ENCODE data around the gene PARD6G. TPM values are rescaled to one million over a fixed set of nuclear protein-coding genes. Genes with fewer than 3 reads are reported as not detected.

PARD6G gene
- polyA plus RNA-seq, 1 of the 3 experiments (the other 2 are of a cell fraction) = 4.3 TPM

- no peaks in the 10 kb centered on the region for H3K4me1 ChIP-seq (ENCODE audit: control insufficient read depth in 1 of 2, insufficient read depth in 2 of 2, low read depth in 1 of 2, low read length in 1 of 2)
- no peaks in the 10 kb centered on the region for H4K20me1 ChIP-seq (ENCODE audit: insufficient read depth)
- TF ChIP-seq GABPA (IDR thresholded peaks at IDR 0.05; ENCODE audit: low read depth) (no peak), MXI1 (IDR thresholded peaks at IDR 0.05; ENCODE audit: low read depth, low read length) (no peak), TCF12 (IDR thresholded peaks at IDR 0.05) (no peak), REST (IDR thresholded peaks at IDR 0.05; ENCODE audit: low read depth, low read length) (no peak), USF1 (IDR thresholded peaks at IDR 0.05; ENCODE audit: borderline replicate concordance, low read depth) (no peak), IRF3 (IDR thresholded peaks at IDR 0.05; ENCODE audit: low read depth, low read length) (no peak), SMC3 (IDR thresholded peaks at IDR 0.05; ENCODE audit: low read depth, low read length) (no peak), EP300 (IDR thresholded peaks at IDR 0.05; ENCODE audit: borderline replicate concordance in 1 of 2, low read depth in 1 of 2, low read length in 1 of 2) (no peak), NRF1 (IDR thresholded peaks at IDR 0.05; ENCODE audit: low read depth, low read length) (no peak), YY1 (IDR thresholded peaks at IDR 0.05; ENCODE audit: low read depth) (no peak), RXRA (IDR thresholded peaks at IDR 0.05; ENCODE audit: borderline replicate concordance, low read depth) (no peak), GATA2 (CRISPR knock-in tag; IDR thresholded peaks at IDR 0.05) (no peak), USF2 (IDR thresholded peaks at IDR 0.05; ENCODE audit: borderline replicate concordance, low read depth, low read length) (no peak), RAD21 (IDR thresholded peaks at IDR 0.05; ENCODE audit: low read length) (no peak), NFIC (IDR thresholded peaks at IDR 0.05; ENCODE audit: borderline replicate concordance) (no peak), RFX5 (IDR thresholded peaks at IDR 0.05; ENCODE audit: low read length) (no peak), PBX3 (IDR thresholded peaks at IDR 0.05) (no peak), TAF1 (IDR thresholded peaks at IDR 0.05; ENCODE audit: borderline replicate concordance, low read depth, low read length) (no peak)
- H3K79me2 ChIP-seq (ENCODE audit: insufficient read depth) = no peaks in the 10 kb centered on the region
- no peak overlapping the region for H3K27ac ChIP-seq (ENCODE audit: low read depth in 2 of 2, low read length in 1 of 2)
- no peaks in the 10 kb centered on the region for H3K9me2 ChIP-seq
- no peak for DNase-seq
- H3K36me3 ChIP-seq (replicated peaks in 1 of 2; ENCODE audit: control insufficient read depth in 1 of 2, insufficient read depth in 2 of 2, low read length in 1 of 2) = no peaks in the 10 kb centered on the region
- H3F3A ChIP-seq (replicated peaks; ENCODE audit: insufficient read depth) = no peaks in the 10 kb centered on the region
- POLR2A ChIA-PET = interaction anchor here (0.6 kb wide), 1 partner anchor 16 kb away, joined by 3 read pairs; no protein-coding TSS in a partner anchor
- 100% methylated on average over 2 of the region's 2 CpGs for WGBS (ENCODE audit: low lambda C conversion rate)
- no peaks in the 10 kb centered on the region for H3K9me3 ChIP-seq
- H3K9ac ChIP-seq = no peak overlapping the region
- CTCF ChIA-PET = interaction anchor here (3.3 kb wide), 1 partner anchor 11 kb away, joined by 16 read pairs; no protein-coding TSS in a partner anchor
- H2AFZ ChIP-seq (ENCODE audit: low read depth) = no peak overlapping the region
- no peak overlapping the region for H3K4me2 ChIP-seq
- no peaks in the 10 kb centered on the region for H3K27me3 ChIP-seq (ENCODE audit: insufficient read depth)
- no peak overlapping the region for H3K4me3 ChIP-seq (ENCODE audit: low read depth in 2 of 2, low read length in 1 of 2)
Observed at GRCh38 chr18:80168346-80168745, 79.0 kb downstream of the PARD6G start.

All from SK-N-SH (cell line).